IMR-90 (cell line): ENCODE data around the gene HOXA5. TPM values are rescaled to one million over a fixed set of nuclear protein-coding genes. Genes with fewer than 3 reads are reported as not detected.

Source experiments
- ATAC-seq: fragments of 200-7000 bp; cut with Tn5 transposase; 2 replicates; pipeline ENCODE4 v1.9.1; 2020; ENCODE audit warnings: low read depth, mild to moderate bottlenecking, moderate library complexity
- BruUV-seq: library from RNA; stranded (reverse); fragments of 400-500 nt; replicated peaks from 2 replicates; lab custom pipeline; 2021; lab: Mats Ljungman, UMichigan
- CTCF ChIA-PET: fragments of 300-600 bp; formaldehyde crosslinking; extraction: SDS; loops from one replicate; lab custom pipeline; 2021; ENCODE audit warnings: antibody characterized with exemption; lab: Yijun Ruan, JAX
- POLR2A ChIA-PET: fragments of 300-600 bp; sonication (Branson Sonifier 250); formaldehyde crosslinking; loops from one replicate; lab custom pipeline; 2022; ENCODE audit warnings: antibody characterized with exemption; ENCODE audit not compliant: unreplicated experiment; lab: Charles Lee
- DNase-seq: peaks from one replicate; pipeline ENCODE4 v3.0.0; 2013
- H2AFZ ChIP-seq: replicated peaks from 2 replicates; pipeline ENCODE3; 2013; ENCODE audit warnings: low read length, mild to moderate bottlenecking; ENCODE audit not compliant: poor library complexity
- H2AK5ac ChIP-seq: 2 replicates; pipeline ENCODE4 v1.6.1; 2013; ENCODE audit warnings: low read depth, low read length, inconsistent platforms
- H2AK9ac ChIP-seq: replicated peaks from 2 replicates; pipeline ENCODE3; 2013; ENCODE audit warnings: mild to moderate bottlenecking, low read depth, low read length, moderate library complexity; ENCODE audit not compliant: poor library complexity
- H2BK120ac ChIP-seq: 2 replicates; pipeline ENCODE4 v1.6.1; 2013; ENCODE audit warnings: low read depth, low read length, inconsistent platforms
- H2BK15ac ChIP-seq: 3 replicates; pipeline ENCODE4 v1.6.1; 2013; ENCODE audit warnings: low read depth, low read length, inconsistent platforms
- H2BK20ac ChIP-seq: 2 replicates; pipeline ENCODE4 v1.6.1; 2013; ENCODE audit warnings: low read depth, mild to moderate bottlenecking, inconsistent platforms, low read length, moderate library complexity
- H2BK5ac ChIP-seq: 2 replicates; pipeline ENCODE4 v1.6.1; 2013; ENCODE audit warnings: mild to moderate bottlenecking, low read depth, low read length, inconsistent platforms; ENCODE audit not compliant: poor library complexity, severe bottlenecking
- H3K14ac ChIP-seq: replicated peaks from 2 replicates; pipeline ENCODE4 v1.6.1; 2013; ENCODE audit warnings: low read depth, low read length, inconsistent platforms
- H3K18ac ChIP-seq: 2 replicates; pipeline ENCODE4 v1.6.1; 2013; ENCODE audit warnings: low read depth, low read length, control low read depth
- H3K23ac ChIP-seq: 2 replicates; pipeline ENCODE4 v1.6.1; 2013; ENCODE audit warnings: low read depth, low read length, inconsistent platforms
- H3K27ac ChIP-seq: 2 replicates; pipeline ENCODE4 v1.5.1; 2013; ENCODE audit warnings: mild to moderate bottlenecking, control low read depth, low read length; ENCODE audit not compliant: insufficient read depth
- H3K27me3 ChIP-seq: 2 replicates; pipeline ENCODE4 v1.6.1; 2013; ENCODE audit warnings: low read length; ENCODE audit not compliant: control insufficient read depth, insufficient read depth
- H3K36me3 ChIP-seq: 2 replicates; pipeline ENCODE4 v1.6.1; 2013; ENCODE audit warnings: low read length, mixed read lengths; ENCODE audit not compliant: control insufficient read depth, insufficient read depth
- H3K4ac ChIP-seq: 2 replicates; pipeline ENCODE4 v1.6.1; 2013; ENCODE audit warnings: low read depth, low read length, inconsistent platforms
- H3K4me1 ChIP-seq: 2 replicates; pipeline ENCODE4 v1.6.1; 2013; ENCODE audit warnings: low read length, mixed read lengths; ENCODE audit not compliant: control insufficient read depth, insufficient read depth
- H3K4me2 ChIP-seq: 2 replicates; pipeline ENCODE4 v1.6.1; 2013; ENCODE audit warnings: low read depth, mild to moderate bottlenecking, control low read depth, low read length, moderate library complexity
- H3K4me3 ChIP-seq: 2 replicates; pipeline ENCODE4 v1.5.1; 2013; ENCODE audit warnings: low read depth, mild to moderate bottlenecking, control low read depth, low read length, moderate library complexity; ENCODE audit not compliant: insufficient read depth
- H3K56ac ChIP-seq: 2 replicates; pipeline ENCODE4 v1.6.1; 2013; ENCODE audit warnings: low read length, inconsistent platforms; ENCODE audit not compliant: insufficient read depth; ENCODE audit errors: extremely low read depth
- H3K79me1 ChIP-seq, 2 experiments: 2 replicates each; pipeline ENCODE4 v1.6.1; 2013; ENCODE audit warnings: low read length in 2 of 2, inconsistent platforms in 1 of 2, low read depth in 1 of 2
- H3K9ac ChIP-seq: 2 replicates; pipeline ENCODE4 v1.6.1; 2013; ENCODE audit warnings: low read depth, low read length, control low read depth
- H3K9me1 ChIP-seq: 2 replicates; pipeline ENCODE4 v1.6.1; 2013; ENCODE audit warnings: low read length, inconsistent platforms; ENCODE audit not compliant: insufficient read depth
- H3K9me3 ChIP-seq: 2 replicates; pipeline ENCODE4 v1.6.1; 2013; ENCODE audit warnings: low read length; ENCODE audit not compliant: control insufficient read depth, insufficient read depth
- H4K20me1 ChIP-seq: 2 replicates; pipeline ENCODE4 v1.6.1; 2013; ENCODE audit warnings: low read length, inconsistent platforms; ENCODE audit not compliant: insufficient read depth
- H4K5ac ChIP-seq: 2 replicates; pipeline ENCODE4 v1.6.1; 2013; ENCODE audit warnings: mild to moderate bottlenecking, low read depth, low read length, control low read depth
- H4K8ac ChIP-seq, 2 experiments: 2 replicates each; pipeline ENCODE4 v1.6.1; 2013; ENCODE audit warnings: low read depth in 2 of 2, low read length in 2 of 2, control low read depth in 1 of 2, inconsistent platforms in 1 of 2
- H4K91ac ChIP-seq: 2 replicates; pipeline ENCODE4 v1.6.1; 2013; ENCODE audit warnings: low read depth, low read length, inconsistent platforms; ENCODE audit not compliant: insufficient read depth
- CEBPB ChIP-seq: IDR thresholded peaks from 2 replicates; pipeline ENCODE4 v1.6.1; 2012; ENCODE audit warnings: low read depth, low read length, improper control_type of control experiment
- CHD1 ChIP-seq: IDR thresholded peaks from 2 replicates; pipeline ENCODE4 v1.6.1; 2012; ENCODE audit warnings: low read depth, low read length, improper control_type of control experiment
- CTCF ChIP-seq: conservative IDR thresholded peaks from 2 replicates; pipeline ENCODE4 v1.5.1; 2012; ENCODE audit warnings: mild to moderate bottlenecking, low read depth, low read length, improper control_type of control experiment
- ELK1 ChIP-seq: fragments of 150-350 bp; IDR thresholded peaks from 2 replicates; pipeline ENCODE4 v1.6.1; 2016; ENCODE audit warnings: low read depth, mild to moderate bottlenecking, low read length, moderate library complexity, borderline replicate concordance
- FOS ChIP-seq: fragments of 150-350 bp; IDR thresholded peaks from 2 replicates; pipeline ENCODE4 v1.6.1; 2016; ENCODE audit warnings: low read depth, low read length
- MAFK ChIP-seq: IDR thresholded peaks from 2 replicates; pipeline ENCODE4 v1.6.1; 2012; ENCODE audit warnings: low read depth, low read length, improper control_type of control experiment
- MAZ ChIP-seq: IDR thresholded peaks from 2 replicates; pipeline ENCODE4 v1.6.1; 2012; ENCODE audit warnings: low read depth, mild to moderate bottlenecking, low read length, improper control_type of control experiment, moderate library complexity, borderline replicate concordance
- MXI1 ChIP-seq: IDR thresholded peaks from 2 replicates; pipeline ENCODE4 v1.6.1; 2012; ENCODE audit warnings: low read depth, mild to moderate bottlenecking, low read length, moderate library complexity, borderline replicate concordance
- POLR2A ChIP-seq: IDR thresholded peaks from 2 replicates; pipeline ENCODE4 v1.6.1; 2012; ENCODE audit warnings: mild to moderate bottlenecking, low read depth, low read length
- RFX5 ChIP-seq: IDR thresholded peaks from 2 replicates; pipeline ENCODE4 v1.8.0; 2012; ENCODE audit warnings: low read depth, mild to moderate bottlenecking, low read length, moderate library complexity
- SMC3 ChIP-seq: fragments of 150-350 bp; IDR thresholded peaks from 2 replicates; pipeline ENCODE4 v1.6.1; 2016; ENCODE audit warnings: low read depth, mild to moderate bottlenecking, antibody characterized with exemption, low read length, moderate library complexity
- USF2 ChIP-seq: fragments of 150-350 bp; IDR thresholded peaks from 2 replicates; pipeline ENCODE4 v1.6.1; 2017; ENCODE audit warnings: mild to moderate bottlenecking, antibody characterized with exemption, low read length, low read depth
- WGBS, 2 experiments: methylation state at CpG; one replicate each; pipeline versions ENCODE4 v1.1.5 to v1.1.7; 2013; ENCODE audit warnings: missing lambda C conversion rate in 2 of 2; ENCODE audit not compliant: insufficient read length in 1 of 2; ENCODE audit errors: extremely low coverage in 2 of 2; 5-methylcytosine and 5-hydroxymethylcytosine counted together
- dilution Hi-C: fragments of 300-500 bp; cut with HindIII; formaldehyde crosslinking; loops from one replicate; pipeline ENCODE4 v1.14.3; 2018; ENCODE audit warnings: low sequenced_read_pairs; ENCODE audit not compliant: unreplicated experiment
- in situ Hi-C: fragments of 300-500 bp; cut with MboI; formaldehyde crosslinking; loops from 3 replicates; pipeline ENCODE4 v1.14.3; 2019; ENCODE audit warnings: low sequenced_read_pairs, inconsistent platforms, mixed read lengths
- intact Hi-C: fragments of 100-400 bp; cut with micrococcal nuclease; formaldehyde crosslinking; loops from 2 replicates; pipeline ENCODE4 v1.10.0; 2022
- polyA plus RNA-seq, 3 experiments: library from polyadenylated mRNA; depleted of rRNA; stranded (reverse); fragments of >200 nt; gene quantifications; 2 replicates each; pipeline ENCODE4 v1.2.3, GENCODE V29; 2012; ENCODE audit warnings: low replicate concordance in 1 of 3
- total RNA-seq: library from RNA; depleted of rRNA; stranded (reverse); fragments of >200 nt; gene quantifications from 2 replicates; pipeline ENCODE4 v1.2.3, GENCODE V29; 2012

The HOXA5 gene
- total and polyA plus RNA-seq, 2 of the 4 experiments (the other 2 are of a cell fraction) = 19.9 to 29.4 TPM

GRCh38 chr7:27099453-27100370, 43.8 kb downstream of the HOXA5 start:
- BruUV-seq = no TSS peak
- peak overlapping the region; percentile 91 for H2BK5ac ChIP-seq
- H3K4me1 ChIP-seq = peaks cover 23% of the 10 kb centered on the region
- H3K23ac ChIP-seq = peak overlapping the region; percentile 94
- peak overlapping the region; percentile 55; the same call in 1 of the 2 replicates for H3K56ac ChIP-seq
- peak overlapping the region; percentile 88 for H4K91ac ChIP-seq
- peak overlapping the region; percentile 24 to 65; a peak in 3 of 4 replicates for H4K8ac ChIP-seq
- peaks cover 10% of the 10 kb centered on the region for H3K36me3 ChIP-seq
- no peaks in the 10 kb centered on the region for H3K9me1 ChIP-seq
- H3K27ac ChIP-seq = peak overlapping the region; percentile 98; the same call in 1 of the 2 replicates
- H2AFZ ChIP-seq = no peak overlapping the region
- ChIA-PET CTCF (interaction anchor here (0.5 to 1.6 kb wide), 5 partner anchors 31 to 412 kb away, joined by 3 to 4 read pairs (median 3); partner anchors contain the start of gene HOXA4), POLR2A (interaction anchor here (1.3 to 1.6 kb wide), 3 partner anchors 9 to 16 kb away, joined by 3 to 14 read pairs (median 3); no protein-coding TSS in a partner anchor)
- peaks cover 9 to 34% of the 10 kb centered on the region in 2 experiments; a peak in 3 of 4 replicates for H3K79me1 ChIP-seq
- H3K4me2 ChIP-seq = peak overlapping the region; percentile 80
- H3K14ac ChIP-seq = peak overlapping the region; percentile 90
- peak overlapping the region; percentile 92 for H3K4me3 ChIP-seq
- H2AK9ac ChIP-seq = no peak overlapping the region
- peaks cover 13% of the 10 kb centered on the region for H4K20me1 ChIP-seq
- no CpG with 5 or more reads among the region's 8 CpGs for WGBS, 2 experiments
- 0 out of 2 replicates have a peak overlapping the region, but pooled peaks have one; percentile 38 for H2BK20ac ChIP-seq
- in situ Hi-C loops = loop anchor here (5.0 to 10.0 kb wide), 4 partner anchors 43 to 1237 kb away; partner anchors contain the start of gene HOXA5
- H2AK5ac ChIP-seq = peak overlapping the region; percentile 72; the same call in 1 of the 2 replicates
- H3K4ac ChIP-seq = peak overlapping the region; percentile 79
- intact Hi-C loops = loop anchor here (2.0 kb wide), 2 partner anchors 15 to 23 kb away; no protein-coding TSS in a partner anchor
- no peak overlapping the region; the same call in 2 of the 3 replicates for H2BK15ac ChIP-seq
- H3K9me3 ChIP-seq = no peaks in the 10 kb centered on the region
- ATAC-seq (no peak), DNase-seq (peak; percentile 46)
- H3K9ac ChIP-seq = peak overlapping the region; percentile 99
- H4K5ac ChIP-seq = peak overlapping the region; percentile 89; the same call in 1 of the 2 replicates
- peak overlapping the region; percentile 76 for H3K18ac ChIP-seq
- peak overlapping the region; percentile 68 for H2BK120ac ChIP-seq
- no peaks in the 10 kb centered on the region for H3K27me3 ChIP-seq
- no peak for TF ChIP-seq ELK1
- no peak for TF ChIP-seq MAFK
- no peak for TF ChIP-seq MXI1
- no peak for TF ChIP-seq CEBPB
- TF ChIP-seq MAZ = no peak
- TF ChIP-seq FOS = no peak
- TF ChIP-seq RFX5 = no peak
- no peak for TF ChIP-seq SMC3
- TF ChIP-seq POLR2A = no peak
- TF ChIP-seq CHD1 = no peak; the same call in 1 of the 2 replicates
- TF ChIP-seq CTCF = no peak
- TF ChIP-seq USF2 = no peak
- dilution Hi-C loops = no loop called here
